RCC 7860 (cell line): ENCODE data around the gene ATF6.
A peak's percentile ranks its signal among the peaks of the same experiment; 100 is the strongest.
"Not testable (repeated sequence)": the region's sequence is repeated elsewhere in the genome, so short reads cannot be mapped to it uniquely, and the experiment has no call there.

Experiments used
- DNase-seq: peaks from one replicate; pipeline ENCODE4 v3.0.0-alpha.2; 2015; ENCODE audit warnings: low spot score
- FAIRE-seq: peaks from 2 replicates; lab custom pipeline; 2012; peaks lifted over from hg19 to GRCh38; lab: Jason Lieb, UNC

Gene ATF6, protein sequence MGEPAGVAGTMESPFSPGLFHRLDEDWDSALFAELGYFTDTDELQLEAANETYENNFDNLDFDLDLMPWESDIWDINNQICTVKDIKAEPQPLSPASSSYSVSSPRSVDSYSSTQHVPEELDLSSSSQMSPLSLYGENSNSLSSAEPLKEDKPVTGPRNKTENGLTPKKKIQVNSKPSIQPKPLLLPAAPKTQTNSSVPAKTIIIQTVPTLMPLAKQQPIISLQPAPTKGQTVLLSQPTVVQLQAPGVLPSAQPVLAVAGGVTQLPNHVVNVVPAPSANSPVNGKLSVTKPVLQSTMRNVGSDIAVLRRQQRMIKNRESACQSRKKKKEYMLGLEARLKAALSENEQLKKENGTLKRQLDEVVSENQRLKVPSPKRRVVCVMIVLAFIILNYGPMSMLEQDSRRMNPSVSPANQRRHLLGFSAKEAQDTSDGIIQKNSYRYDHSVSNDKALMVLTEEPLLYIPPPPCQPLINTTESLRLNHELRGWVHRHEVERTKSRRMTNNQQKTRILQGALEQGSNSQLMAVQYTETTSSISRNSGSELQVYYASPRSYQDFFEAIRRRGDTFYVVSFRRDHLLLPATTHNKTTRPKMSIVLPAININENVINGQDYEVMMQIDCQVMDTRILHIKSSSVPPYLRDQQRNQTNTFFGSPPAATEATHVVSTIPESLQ

DNA sequence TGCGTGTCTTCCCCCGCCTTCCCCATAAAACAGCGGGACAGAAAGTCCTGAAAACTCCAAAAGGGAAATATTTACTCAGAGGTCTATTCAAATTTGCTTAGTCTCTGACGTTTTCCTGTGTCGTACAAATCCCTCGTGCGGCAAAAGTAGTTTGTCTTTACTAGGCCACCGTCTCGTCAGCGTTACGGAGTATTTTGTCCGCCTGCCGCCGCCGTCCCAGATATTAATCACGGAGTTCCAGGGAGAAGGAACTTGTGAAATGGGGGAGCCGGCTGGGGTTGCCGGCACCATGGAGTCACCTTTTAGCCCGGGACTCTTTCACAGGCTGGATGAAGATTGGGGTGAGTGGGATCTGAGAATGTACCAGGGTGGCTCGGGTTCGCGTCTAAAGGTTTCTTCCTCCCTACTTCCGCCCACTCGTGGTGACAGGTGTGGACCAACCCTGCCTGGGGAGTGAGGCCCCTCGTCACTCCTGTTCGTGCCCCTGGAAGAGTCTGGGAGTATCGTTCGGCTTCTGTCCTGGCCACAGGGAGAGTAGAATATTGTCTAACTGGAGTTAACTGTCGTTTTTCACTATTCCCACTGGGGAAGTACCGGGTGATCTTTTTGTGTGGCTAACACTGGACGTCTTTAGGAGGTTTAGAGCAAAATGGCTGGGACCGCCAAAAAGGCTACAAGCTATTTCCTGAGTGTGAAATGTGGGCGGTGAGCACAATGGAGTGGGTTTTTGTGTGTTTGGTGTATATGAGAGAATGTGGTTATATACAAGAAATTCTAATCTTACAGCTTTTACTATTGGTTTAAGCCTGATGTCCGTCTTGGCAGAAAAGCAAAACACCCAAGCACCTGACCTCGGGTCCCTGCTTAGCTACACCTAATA is at the start of gene ATF6:
Gene ATF6 (plus strand): TSS at position 219 of the 880 bp plus-strand sequence. CDS start 41 bp downstream, at position 260.
- FAIRE-seq (peak; percentile 57), DNase-seq (peak; percentile 79)

DNA sequence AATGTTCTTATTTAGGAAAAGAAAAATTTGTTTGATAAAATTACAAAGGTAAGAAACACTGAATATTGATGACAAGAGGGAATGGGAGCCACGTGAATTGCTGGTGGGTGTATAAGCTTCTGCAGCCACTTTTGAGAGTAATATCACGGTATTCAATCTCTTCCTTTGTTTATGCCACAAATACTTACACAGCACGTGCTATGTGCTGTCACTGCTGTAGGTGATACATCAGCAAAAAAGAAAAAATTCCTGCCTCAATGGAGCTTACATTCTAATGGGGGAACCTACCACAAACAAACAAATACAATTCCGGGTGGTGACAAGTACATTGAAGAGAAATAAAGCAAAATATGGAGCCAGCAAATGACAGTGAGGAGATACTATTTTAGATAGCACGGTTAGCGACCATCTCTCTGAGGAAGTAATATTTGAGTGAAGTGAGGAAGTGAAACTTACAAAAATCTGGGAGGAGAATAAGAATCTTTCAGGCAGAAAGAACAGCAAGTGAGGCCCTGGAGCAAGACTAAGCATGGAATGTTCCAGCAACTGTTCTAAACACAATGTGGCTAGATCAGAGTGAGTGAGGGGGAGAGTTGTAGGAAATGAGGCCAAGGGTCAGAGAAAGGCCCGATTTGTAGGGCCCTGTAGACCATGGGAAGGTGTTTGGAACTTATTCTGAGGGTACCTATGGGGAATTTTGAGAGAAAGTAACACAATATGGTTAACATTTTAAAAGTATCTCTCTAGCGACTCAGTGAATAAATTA is 47.4 kb upstream of the ATF6 start:
- no peak for FAIRE-seq
- no peak for DNase-seq

DNA sequence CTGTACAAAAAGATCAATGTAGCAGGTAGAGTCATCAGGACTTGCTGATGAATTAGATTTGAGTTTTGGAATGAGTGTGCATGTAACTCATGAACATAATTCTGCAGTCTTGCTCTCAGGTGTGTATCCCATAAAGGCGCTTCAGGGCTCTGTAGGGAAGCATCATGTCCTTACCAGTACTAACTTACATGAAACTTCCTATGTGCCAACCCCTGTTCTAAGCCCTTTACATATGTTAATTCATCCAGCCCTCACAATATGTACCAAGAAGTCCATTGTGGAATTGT is 46.9 kb upstream of the ATF6 start:
- no peak for DNase-seq
- FAIRE-seq: no peak

DNA sequence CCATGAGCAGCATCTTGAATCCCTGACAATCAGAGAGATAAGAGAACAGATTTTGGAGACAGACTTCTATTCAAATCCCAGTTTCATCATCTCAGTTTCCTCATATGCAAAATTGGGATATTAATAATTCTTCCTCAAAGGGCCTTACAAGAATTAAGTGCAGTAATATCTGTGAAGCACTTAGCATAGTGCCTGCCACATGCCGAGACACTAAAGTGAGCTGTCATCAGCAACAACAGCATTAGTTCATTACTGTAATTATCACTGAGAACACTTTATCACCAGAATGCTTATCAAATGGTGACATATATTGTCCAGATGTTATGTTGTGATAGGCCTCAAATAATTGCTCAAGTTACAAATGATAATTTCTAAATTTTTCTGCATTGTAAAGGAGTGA is 45.7 kb upstream of the ATF6 start:
- no peak for FAIRE-seq
- no peak for DNase-seq

DNA sequence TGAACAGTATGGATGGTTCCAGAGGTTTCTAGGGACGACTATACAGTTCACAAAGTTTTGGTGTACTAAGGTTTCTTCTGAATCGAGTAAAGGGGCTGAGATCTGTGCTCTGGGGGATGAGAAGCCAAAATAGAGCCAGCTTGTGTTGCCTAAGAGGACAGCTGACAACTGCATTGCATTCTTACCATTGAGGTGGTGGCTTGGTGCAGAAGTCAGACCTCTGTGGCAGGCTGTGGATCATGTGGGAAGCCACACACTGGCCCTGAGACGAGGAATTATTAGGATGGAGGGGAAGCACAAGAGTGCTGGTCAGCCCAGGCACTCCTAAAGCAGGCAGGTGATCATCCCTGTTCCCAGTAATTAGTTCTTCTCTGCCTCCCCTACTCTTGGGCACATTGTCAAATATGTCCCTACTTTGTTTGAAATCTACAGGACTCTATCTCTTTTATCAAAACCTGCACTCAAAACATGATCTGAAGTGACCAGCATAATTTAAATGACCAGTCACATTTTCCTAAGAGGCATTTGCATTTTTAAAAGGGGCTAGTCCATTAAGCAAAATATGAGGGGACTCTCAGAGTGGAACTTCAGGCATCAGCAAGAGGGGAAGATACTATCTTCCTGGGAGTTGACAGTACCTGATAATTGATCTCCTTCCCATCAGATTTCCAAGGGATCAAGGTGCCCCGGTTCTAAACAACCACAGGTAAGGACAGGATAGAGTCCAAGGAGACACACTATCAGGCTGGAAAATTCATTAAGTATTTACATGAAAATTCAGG is 45.0 kb upstream of the ATF6 start, which contains the start of gene FCRLB:
Gene FCRLB (plus strand): TSS at position 589 of the 782 bp plus-strand sequence. CDS start 1,129 bp downstream, outside the sequence.
- FAIRE-seq (no peak), DNase-seq (no peak)

DNA sequence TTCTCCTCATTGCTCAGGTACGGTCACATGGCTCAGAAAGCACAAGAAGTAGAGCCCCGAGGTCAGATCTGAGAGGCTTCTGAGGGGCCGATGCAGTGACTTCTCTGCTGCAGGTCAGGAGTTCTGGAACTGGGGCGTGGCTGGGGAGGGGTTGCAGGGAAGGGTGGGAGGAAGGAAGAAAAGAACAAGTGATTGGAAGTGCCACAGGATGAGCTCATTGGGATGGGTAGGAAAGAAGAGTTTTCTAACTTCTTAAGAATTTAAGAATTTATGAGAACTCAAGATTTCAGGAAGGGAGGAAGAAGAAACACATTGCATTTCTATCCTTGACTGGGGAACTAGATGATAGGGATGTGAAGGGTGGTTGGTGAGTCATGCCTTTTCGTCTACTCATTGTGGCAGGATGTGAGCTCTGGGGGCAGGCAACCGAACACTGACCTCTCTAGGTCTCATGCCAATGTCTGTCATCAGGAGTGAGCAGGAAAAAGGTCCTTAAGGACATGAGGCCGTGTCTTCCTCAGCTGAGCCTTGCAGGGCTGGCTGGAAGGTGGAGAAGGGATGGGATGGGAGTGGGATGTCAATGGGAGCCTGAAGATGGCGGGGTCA is 44.3 kb upstream of the ATF6 start:
- FAIRE-seq (peak; percentile 79), DNase-seq (peak; percentile 90)

DNA sequence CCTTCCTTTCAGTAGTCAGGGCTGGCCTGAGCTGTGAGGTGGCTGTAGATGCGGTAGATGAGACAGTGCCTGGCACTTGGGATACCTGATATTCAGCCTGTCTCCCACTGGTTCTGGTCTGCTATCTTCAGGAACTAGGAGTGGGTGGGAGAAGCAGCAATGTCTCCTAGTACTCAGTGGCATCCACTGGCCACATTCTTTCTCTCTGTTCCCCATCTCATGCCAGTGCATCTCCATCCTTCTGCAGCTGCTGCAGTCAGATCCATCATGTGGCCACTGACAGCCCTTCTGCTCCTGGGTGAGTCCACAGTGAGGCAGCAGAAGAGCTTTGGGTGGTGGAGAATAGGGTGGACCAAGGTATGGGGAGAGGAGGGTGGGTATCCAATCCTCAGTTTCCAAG is 43.7 kb upstream of the ATF6 start:
- DNase-seq (no peak), FAIRE-seq (no peak)

DNA sequence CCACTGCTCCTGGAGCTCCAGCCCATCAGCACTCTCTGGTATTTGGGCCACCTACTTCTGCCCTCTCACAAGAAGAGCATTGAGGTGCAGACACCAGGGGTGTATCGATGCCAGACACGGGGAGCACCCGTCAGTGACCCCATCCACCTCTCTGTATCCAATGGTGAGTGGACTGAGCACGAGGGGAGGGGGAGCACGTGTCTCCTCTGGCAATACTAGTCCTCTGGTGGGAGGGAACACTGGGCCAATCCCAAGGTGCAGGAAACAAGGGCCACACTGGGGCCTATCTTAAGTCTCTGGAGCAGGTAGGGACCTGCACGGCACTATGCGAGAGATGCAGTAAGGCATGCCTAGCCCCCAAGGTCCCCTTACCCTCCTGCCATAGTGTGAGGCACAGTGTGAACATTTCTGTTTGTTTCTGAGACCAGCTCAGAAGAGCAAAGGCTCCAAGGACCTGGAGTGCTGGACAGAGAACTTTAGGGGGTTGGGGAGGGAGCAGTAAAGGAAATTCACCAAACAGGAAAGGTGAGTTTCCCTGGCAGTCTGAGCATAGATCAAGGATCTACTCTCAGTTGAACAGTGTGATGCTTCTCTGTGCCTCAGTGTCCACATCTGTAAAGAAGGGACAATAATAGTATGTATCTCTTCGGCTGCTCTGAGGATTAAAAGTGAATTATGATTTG is 42.5 kb upstream of the ATF6 start:
- DNase-seq: no peak
- FAIRE-seq: no peak

DNA sequence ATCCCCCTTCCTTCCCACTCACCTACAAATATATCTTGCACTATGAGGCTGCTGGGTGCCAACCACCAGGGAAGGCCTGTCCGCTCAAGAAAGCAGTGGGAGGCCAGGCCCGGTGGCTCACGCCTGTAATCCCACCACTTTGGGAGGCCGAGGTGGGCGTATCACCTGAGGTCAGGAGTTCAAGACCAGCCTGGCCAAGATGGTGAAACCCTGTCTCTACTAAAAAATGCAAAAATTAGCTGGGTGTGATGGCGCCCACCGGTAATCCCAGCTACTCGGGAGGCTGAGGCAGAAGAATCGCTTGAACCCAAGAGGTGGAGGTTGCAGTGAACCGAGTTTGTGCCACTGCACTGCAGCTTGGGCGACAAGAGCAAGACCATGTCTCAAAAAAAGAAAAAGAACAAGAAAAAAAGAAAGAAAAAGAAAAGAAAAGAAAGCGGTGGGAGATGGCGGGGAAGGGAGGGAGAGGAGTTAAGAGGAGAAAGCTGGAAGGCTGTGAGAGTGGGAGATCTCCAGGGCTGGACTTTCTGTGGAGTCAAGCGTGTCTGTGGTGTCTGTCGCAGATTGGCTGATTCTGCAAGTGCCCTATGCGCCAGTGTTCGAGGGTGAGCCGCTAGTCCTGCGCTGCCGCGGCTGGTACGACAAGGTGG is 40.7 kb upstream of the ATF6 start:
- not testable (repeated sequence) for FAIRE-seq, DNase-seq

DNA sequence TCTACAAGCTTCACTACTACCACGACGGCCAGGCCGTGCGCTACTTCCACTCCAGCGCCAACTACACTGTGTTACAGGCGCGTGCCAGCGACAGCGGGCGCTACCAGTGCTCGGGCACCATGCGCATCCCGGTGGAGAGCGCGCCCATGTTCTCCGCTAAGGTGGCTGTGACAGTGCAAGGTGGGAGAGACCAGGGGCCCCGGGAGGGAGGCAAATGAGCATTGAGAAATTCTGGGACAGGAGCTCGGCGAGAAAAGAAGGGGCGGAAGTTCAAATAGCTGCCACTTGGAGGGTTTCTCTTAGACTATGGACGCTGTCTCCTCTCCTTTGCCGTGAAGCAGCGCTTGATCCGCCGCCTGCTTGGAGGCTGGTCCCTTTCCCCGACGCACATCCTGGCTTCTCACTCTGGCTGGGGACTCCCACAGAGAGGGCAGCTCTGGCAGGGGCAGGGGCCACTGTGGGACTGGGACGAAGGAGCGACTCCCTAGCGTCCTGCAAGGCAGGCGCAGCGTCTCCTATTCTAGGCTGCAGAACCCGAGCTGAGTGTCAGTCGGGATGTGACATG is 40.1 kb upstream of the ATF6 start:
- no peak for FAIRE-seq
- peak; percentile 10 for DNase-seq

DNA sequence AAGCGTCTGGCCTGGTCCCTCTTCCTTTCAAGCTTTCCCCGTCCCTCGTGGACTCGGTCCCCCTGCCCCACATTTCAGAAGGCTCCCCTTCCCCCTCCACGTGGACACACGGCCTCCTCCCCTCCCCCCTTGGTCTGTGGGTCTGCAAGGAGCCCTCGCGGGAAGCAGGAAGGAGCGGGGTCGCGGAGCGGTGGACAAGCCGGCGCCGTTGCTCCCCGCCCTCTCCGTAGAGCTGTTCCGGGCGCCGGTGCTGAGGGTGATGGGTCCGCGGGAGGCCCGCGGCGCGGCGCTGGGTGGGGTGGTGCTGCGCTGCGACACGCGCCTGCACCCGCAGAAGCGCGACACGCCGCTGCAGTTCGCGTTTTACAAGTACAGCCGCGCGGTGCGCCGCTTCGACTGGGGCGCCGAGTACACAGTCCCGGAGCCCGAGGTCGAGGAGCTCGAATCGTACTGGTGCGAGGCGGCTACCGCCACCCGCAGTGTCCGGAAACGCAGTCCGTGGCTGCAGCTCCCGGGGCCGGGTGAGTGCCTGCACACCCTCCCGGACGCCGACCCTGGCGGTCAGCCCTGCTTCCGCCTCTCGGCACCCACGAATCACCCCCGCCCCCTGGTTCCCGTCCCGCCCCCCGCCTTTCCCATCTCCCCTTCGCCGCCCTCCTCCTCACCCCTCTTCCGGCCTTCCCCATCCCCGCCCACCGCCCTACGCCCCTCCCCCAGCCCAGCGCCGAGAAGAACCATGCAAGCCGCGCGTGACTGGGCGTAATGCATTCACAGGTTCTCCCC is 39.5 kb upstream of the ATF6 start:
- DNase-seq (peak; percentile 67), FAIRE-seq (no peak)

DNA sequence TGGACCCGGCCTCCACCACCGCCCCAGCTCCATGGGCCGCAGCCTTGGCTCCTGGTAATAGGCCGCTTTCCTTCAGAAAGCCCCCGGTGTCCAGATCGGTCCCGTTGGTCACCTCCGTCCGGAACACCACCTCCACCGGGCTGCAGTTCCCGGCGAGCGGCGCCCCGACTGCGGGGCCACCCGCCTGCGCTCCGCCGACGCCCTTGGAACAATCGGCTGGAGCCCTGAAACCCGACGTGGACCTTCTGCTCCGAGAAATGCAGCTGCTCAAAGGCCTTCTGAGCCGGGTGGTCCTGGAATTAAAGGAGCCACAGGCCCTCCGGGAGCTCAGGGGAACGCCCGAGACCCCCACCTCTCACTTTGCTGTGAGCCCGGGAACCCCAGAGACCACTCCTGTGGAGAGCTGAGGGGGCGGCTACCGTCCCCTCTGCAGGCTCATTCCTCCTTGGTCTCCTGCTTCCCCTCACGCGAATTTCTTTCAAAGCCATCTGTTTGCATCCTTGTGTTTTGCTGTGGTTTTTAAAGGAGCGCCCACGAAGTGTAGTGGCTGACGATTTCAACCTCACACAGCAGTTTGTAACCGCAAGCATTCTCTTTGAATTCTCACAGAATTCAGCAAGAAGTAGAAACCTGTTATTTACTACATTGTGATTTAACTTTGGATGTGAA is 38.7 kb upstream of the ATF6 start:
- FAIRE-seq: no peak
- peak; percentile 35 for DNase-seq

DNA sequence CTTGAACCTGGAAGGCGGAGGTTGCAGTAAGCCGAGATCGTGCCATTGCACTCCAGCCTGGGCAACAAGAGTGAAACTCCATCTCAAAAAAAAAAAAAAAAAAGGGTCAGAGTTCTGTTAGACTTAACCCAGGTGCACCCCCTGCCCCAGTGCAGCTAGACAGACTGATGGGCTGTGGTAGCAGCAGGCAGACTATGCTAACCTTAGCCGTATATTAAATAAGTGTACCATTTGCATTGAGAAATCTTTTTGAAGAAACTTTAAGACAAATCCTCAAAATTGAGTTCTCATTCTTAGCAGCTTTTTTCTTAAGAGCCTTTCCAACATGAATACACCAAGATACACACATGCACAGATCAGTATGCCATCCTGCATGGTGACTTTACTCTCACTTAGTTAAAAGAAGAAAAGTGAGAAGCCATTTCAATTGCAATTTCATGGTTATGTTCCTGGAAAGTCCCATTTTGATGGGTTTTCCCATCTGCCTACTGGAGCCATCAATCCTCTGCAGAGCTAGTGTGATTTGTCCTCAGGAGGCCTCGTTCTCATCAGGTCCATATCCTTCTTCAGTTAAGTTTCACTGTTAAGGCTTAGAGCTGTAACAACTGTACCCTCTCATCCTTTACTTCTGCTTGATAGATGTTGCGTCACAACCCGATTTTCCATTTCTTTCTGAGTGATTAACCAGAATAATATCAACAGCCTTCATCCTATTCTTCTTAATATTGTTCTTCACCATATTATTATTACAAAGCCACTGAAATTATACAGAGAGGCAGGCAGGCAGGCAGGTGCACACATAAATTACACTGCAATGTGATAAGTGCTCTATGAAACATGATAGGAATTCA is 37.5 kb upstream of the ATF6 start:
- FAIRE-seq: no peak

DNA sequence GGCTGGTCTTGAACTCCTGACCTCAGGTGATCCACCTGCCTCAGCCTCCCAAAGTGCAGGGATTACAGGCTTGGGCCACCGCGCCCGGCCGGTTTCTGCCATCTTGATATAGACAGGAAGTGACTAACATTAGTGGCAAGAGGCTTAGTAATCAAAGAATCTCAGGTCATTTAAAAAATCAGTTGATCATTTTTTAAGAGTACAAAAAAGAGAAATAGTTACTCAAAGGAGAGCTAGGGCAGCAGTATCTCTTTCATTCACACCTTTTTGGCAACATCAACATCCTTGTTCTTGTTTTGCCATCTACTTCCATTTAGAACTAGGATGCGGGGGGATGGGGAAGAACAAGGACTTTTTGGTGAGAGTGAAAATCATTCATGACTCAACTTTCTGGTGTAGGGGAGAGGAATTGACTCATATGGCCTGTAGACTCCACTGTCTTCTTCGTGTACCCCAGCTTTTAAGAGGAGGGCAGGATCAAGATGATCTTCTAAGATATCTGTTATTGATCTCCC is 36.0 kb upstream of the ATF6 start:
- FAIRE-seq: no peak

More for the DNA sequence above, 37.5 kb upstream of the ATF6 start:
- DNase-seq: no peak

DNA sequence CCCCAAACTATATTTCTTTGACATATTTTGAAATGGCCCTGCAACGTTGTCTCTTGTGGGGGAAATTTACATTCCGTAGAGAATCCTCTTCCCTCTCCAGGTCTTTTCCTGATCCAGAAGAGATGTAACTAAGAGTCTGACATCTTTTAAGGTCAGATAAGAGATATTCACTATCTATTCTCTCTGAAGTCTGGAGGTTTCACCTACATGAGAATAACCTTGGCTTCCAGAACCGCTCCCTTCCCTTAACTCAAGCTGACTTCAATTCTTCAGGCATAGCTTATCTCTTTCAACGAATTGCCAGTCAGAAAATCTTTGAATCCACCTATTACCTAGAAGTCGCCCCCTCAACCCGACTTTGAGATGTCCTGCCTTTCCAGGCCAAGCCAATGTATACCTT is 34.9 kb upstream of the ATF6 start:
- no peak for DNase-seq
- FAIRE-seq: no peak

More for the DNA sequence above, 36.0 kb upstream of the ATF6 start:
- DNase-seq: peak; percentile 59
